GM19328 (cell line): Measurements from ENCODE around the gene SAMD11.

Experiments used
- ATAC-seq: cut with Tn5 transposase; IDR thresholded peaks from one replicate; pipeline ENCODE4 v1.9.1; 2021; ENCODE audit warnings: mild to moderate bottlenecking, moderate library complexity; ENCODE audit not compliant: unreplicated experiment

Gene SAMD11

DNA sequence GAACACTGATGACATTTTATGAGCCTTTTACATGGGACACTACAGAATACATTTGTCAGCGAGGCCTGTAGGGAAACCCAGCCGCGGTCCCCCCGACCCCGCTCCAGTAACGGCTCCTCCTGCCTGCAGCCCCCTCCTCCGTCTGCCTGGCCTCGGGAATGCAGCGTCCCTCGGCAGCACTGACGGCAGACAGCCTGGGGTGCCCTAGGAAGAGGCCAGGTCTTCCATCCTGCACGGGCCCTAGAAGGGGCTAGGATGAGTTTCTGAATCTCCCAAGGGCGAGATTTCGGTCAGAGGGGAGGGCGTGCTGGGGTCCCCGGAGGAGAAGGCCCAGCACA, 8.4 kb downstream of the SAMD11 start:
- ATAC-seq, result no peak

DNA sequence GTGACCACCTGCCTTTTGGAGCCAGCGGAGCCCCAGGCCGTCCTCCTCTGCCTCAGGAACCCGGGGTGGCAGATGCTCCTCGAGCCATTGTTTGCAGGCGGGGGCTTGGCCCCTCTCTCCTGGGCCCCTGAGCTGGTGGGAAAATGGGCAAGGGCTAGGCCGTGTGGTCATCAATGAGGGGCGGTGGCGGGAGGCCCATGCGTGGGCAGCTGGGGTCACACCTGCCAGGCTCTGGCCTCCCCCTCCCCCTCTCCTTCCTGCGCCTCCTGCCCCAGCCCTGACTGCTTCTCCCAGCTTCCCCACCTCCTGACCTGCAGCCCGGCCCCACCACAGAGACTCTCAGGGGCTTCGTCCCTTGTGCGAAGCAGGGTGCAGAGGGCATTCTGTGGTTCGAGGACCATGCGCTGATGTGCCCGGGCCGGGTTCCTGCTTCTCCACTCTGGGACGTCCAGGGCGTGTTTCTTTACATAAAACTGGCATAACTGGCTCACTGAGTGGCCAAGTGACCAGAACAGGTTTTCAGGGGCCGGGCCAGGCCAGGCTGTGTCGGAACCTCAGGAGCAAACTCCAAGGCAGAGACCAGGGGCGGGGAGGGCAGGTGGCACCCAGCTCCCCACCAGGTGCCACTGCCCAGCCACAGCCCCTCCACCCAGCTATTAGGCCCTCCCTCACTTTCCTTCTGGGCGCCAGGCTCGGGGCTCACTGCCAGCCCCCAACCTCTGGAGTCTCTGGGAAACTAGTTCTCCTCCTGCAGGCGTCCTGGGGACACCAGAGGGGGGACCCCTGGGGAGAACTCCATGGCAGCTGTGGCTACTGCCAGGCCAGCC, 9.3 kb downstream of the SAMD11 start:
- ATAC-seq, result no peak

DNA sequence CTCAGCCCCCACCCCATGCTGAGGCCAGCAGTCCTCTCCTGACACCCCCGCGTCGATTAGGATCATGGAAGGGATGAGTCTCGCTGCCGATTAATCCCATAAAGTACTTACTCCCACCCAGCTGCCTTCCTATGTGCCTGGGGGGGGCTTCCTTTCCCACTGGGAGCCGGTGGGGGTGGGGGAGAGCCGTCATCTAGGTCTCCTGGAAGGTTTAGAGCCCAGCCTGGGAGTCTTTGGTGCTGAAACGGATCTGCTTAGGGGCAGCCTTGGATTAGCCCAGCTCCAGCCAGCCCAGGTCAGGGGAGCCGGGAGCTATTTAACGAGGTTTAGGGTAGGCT, 9.8 kb downstream of the SAMD11 start:
- ATAC-seq, result no peak

DNA sequence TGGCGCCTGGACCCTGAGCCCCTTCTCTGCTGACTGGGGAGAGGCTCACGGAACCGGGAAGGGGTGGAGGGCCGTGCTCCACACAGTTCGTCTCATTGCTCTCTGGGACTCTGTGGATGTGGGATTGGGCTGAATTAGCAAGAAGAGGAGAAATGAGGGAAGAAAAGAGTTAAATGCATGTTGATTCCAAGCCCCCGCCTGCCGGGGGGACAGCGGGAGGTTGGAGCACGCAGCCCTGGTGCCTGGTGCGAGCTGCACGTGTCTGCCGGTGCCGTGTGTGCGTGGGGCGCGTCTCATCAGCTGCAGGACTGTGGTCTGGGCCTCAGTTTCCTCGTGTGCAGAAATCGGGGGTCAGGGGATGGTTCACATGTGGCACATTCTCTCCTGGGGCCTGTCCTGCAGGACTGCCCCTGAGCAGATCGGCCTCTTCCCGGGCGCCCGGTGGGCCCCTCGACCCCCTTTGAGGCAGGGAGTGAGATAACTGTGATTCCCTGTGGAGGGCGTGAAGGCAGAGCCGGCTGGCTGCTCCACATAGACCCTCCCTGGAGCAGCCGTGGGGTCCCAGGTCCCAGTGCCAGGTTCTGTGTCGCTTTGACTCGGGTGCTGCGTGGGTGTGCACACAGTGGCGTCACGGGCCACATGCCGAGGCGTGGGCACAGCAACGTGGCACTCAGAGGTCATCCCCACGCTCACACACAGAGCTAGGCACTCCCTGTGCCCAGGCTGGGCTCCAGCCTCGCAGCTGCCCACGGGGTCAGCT, 11.4 kb downstream of the SAMD11 start:
- no peak for ATAC-seq

DNA sequence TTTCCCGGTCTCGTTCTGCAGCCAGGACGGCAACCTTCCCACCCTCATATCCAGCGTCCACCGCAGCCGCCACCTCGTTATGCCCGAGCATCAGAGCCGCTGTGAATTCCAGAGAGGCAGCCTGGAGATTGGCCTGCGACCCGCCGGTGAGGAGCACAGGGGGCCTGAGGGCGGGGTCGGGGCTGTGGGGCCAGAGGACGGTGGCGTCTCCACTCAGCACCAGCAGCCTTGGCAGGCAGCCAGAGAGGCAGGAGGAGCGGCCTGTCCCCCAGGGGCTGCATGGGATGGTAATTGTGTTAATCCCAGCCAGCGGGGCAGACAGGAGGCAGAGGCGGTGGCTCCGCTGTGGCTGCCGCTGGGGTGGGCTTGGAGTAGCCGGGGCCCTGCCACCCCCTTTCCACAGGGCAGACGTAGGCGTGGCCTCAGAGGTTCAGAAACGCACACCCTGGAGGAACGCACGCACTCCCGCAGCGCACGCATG, 12.1 kb downstream of the SAMD11 start:
- no peak for ATAC-seq

DNA sequence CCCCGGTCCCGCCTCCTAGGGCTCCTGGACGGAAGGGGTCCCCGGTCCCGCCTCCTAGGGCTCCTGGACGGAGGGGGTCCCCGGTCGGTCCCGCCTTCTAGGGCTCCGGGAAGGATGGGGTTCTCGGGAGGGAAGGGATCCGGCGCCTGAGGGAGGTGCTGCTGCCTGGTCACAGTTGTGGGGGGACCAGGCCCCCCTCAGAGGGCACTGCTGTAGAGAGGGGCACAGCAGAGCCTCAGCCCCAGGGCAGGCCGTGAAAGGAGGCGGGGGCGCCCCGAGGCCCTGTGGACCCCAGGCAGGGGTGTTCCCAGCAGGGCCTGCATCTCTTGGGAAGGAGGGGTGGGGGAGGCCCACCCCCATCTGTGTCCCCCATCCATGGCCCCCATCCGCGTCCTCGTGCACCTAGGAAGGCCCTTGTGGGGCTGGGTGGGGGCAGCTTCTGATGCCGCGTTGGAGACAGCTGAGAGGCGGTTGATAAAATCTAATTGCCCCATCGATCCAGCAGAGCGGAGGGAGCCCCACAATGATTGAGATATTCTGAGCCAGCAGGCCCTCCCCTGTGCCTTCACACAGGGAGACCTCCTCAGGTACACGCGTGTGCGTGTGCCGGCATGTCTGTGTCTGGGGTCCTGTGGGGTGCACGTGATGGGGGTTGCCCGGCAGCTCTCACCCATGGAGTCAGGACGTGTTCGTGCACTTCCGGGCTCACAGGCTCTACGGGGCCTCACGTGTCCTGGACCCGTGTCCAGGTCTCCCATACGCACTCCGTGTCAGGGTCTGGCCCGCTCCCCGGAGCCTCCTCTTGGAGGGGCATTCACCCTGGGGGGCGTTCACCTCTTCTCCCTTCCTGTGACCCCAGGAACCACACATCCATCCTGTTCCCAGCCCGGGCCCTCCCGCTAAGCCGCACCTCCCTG, 12.9 kb downstream of the SAMD11 start:
- ATAC-seq, result no peak

DNA sequence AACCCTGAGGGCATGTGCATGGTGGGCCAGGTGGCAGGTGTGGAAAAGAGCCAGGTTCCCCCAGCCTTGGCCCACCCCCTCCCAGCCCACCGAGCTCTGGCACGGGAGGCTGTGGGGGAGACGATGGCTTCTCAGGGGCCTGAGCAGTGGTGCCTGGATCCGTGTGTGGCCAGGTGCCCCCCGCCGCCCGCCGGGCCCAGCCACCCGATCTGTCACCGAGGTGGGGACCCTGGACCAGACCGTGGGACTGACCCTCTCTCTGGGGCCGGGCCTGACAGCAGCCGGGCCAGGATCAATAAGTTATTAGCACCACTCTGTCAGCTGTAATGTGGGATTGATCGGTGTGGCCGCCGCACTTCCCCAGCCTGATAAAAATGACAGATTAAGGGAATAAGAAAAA, 13.8 kb downstream of the SAMD11 start:
- ATAC-seq, result no peak

DNA sequence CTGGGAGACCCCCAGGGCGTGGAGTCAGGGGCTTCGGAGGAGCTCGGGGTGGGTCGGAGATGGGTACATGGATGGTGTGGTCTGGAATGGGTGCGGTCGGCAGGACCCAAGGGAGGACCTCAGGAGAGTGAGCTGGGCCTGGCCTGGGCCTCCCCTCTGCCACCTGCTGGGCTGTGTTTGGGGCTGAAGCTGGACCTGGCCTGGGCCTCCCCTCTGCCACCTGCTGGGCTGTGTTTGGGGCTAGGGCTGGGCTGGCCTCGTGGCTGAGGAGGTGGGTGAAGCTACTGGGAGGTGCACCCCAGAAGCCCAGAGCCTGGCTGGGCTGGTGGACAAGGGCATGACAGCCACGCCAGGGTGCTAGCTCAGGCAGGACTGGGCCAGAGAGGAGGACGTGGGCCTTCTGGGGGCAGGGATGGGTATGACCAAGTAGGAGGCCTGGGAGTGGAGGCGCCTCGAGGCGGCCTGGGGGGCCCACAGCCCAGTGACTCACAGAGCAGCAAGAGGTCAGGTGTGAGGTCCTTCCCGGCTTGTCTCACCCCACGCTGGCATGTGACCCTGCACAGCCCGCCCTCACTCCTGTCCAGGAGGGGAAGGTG, 14.5 kb downstream of the SAMD11 start:
- ATAC-seq, result no peak

DNA sequence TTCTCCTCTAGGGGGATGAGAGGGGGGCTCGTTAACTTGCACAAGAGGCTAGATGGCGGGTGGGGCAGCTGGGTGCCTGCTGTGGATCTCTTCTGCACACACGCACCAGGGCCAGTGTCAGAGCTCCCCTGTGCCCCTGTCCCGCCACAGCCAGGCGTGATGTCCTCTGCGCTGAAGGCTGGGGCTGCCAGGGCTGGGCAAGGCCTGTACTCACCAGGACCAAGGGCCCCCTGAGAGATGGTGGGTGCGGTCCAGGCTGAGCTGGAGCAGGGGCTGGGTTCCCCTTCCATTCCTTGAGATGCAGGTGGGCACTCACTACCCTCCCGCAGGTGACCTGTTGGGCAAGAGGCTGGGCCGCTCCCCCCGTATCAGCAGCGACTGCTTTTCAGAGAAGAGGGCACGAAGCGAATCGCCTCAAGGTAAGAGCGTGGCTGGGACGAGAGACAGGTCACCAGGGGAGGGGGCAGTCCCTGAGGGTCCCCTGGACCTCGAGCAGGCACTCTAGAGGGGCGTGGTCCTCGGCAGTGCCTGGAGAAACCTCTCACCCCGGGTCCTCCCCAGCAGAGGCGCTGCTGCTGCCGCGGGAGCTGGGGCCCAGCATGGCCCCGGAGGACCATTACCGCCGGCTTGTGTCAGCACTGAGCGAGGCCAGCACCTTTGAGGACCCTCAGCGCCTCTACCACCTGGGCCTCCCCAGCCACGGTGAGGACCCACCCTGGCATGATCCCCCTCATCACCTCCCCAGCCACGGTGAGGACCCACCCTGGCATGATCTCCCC, 15.2 kb downstream of the SAMD11 start:
- no peak for ATAC-seq

DNA sequence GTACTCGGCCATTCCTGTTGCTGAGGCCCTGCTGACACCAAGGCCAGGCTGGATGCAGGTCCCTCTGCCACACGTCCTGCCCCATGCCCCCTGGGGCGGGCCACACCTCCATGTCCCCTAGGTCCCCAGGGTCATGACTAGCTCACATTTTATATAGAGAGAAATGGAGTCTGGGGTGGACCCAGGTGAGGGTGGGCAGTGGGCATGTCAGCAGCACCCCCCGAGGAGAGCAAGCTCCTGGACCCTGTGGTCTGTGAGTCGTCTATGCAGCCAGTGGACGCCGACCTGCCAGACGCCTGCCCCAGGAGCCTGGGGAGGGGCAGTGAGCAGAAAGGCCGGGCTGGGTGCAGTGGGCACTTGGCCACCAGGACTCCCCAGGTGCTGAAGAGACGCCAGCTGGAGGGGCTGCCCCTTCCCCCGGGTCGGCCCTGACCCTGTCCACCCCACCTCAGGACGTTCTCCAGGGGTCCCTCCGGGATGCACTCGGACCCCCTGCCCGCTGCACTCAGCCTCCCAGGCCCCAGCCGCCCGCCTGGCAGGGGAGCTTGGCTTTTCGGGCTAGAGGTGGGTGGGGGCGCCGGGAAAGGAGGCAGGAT, 15.9 kb downstream of the SAMD11 start:
- no peak for ATAC-seq

DNA sequence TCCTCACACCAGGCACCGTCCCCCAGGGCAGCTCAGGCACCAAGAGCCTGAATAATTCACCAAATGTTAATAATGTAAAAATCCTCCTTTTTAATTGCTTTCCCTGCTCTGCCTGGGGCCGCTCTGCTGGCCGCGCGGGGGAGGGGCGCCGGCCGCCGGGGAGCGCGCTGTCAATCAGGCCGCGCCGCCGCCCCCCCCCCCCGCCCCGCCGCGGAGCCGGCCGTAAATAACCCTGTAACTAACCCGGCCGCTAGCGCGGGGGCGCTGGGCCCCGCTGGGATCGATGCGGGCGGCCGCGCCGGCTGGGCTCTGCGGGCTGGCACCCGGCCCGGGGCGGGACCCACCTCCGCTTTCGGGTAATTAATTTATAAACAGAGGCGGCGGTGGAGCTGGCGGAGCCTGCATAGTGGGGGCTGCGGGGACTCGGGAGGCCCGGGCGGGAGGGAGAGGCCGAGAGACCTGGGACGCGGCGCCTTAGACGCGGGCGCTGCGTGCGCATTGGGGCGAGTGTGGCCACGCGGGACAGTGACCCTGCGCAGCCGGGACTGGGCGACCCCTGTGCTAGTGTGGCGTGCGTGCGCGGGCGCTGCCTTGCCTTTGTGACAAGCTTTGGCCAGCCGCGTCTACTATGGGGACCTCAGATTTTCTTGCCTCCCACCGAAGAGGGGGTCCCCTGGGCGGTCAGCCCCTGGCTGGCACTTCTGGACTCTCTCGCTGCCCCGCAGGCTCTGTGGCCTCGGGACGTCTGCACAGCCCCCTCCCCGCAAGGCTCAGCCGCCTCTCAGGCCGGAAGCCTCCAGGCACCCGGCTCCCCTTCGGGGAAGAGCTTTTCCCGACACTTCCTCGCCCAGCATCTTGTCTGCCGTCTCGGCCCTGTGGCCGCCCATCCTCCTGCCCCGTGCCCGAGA, 16.6 kb downstream of the SAMD11 start:
- ATAC-seq, result no peak

DNA sequence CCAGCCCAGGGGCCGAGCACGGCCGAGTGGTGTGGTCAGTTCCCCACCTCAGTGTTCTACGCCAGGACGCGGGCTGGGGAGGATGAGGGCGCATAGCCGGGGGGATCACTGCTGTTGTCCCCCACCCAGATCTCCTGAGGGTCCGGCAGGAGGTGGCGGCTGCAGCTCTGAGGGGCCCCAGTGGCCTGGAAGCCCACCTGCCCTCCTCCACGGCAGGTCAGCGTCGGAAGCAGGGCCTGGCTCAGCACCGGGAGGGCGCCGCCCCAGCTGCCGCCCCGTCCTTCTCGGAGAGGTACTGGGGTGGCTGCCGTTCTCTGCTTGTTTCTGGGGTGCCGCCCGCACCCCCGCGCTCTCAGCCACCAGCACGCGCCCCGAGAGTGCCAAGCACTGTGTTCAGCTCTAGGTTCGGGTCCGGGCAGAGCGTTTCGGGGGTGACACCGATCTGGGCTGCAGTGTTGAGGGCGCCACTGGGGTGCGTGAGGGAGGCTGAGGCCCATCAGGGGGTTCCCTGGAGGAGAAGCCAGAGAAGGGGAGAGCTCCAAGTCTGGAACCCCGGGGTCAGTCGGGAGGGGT, 17.4 kb downstream of the SAMD11 start:
- no peak for ATAC-seq

DNA sequence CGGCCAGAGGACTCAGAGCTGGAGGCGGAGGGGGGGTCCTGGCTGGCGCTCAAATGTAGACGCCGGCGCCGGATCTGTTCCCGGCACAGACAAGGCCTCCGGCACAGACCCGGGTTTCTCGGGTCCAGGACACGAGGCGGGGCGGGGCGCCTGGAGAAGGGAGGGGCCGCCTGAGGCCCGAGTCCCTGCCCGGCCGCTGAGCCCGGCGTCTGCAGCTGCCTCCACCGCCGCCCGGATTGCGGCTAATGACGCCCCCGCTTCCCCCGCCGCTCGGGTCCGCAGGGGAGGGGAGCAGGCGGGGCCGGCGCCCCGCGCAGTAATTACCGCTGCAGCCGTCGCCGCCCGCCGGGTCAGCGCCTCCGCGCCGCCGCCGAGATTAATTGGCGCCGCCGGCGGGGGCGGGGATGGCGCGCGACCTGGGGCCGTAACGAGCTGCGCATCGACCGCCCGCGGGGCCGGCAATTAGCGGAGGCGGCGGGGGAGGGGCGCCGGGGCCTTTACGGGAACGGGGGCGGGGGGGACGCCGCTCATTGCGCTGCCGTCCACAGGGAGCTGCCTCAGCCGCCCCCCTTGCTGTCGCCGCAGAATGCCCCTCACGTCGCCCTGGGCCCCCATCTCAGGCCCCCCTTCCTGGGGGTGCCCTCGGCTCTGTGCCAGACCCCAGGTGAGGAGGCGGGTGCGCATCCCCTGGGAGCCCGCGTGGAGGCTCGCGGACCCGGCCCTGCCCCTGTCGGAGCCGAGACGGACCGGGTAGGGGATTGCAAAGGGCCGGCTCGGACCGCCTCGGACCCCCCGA, 18.1 kb downstream of the SAMD11 start:
- ATAC-seq, result no peak

DNA sequence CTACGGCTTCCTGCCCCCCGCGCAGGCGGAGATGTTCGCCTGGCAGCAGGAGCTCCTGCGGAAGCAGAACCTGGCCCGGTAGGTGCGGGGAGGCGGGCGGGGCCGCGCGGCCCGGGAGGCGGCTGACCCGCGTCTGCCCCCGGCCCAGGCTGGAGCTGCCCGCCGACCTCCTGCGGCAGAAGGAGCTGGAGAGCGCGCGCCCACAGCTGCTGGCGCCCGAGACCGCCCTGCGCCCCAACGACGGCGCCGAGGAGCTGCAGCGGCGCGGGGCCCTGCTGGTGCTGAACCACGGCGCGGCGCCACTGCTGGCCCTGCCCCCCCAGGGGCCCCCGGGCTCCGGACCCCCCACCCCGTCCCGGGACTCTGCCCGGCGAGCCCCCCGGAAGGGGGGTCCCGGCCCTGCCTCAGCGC, 18.7 kb downstream of the SAMD11 start:
- no peak for ATAC-seq

DNA sequence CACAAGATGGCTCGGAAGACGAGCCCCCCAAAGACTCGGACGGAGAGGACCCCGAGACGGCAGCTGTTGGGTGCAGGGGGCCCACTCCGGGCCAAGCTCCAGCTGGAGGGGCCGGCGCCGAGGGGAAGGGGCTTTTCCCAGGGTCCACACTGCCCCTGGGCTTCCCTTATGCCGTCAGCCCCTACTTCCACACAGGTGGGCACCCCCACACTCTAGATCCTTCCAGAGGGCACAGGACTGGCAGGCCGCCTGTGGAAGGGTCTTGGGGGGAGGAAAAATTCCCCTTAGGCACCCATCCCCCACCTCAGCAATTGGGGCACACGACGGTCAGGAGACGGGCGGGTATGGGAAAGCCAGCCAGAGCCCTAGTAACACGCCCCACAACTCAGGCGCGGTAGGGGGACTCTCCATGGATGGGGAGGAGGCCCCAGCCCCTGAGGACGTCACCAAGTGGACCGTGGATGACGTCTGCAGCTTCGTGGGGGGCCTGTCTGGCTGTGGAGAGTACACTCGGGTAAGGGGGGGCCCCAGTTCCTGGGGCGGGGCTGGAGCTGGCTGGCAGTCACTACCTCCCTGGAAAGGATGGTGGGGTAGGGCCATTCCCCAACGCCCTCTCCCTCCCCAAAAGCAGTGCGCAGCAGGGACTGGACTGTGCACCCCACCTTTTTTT, 19.3 kb downstream of the SAMD11 start:
- ATAC-seq, result no peak

DNA sequence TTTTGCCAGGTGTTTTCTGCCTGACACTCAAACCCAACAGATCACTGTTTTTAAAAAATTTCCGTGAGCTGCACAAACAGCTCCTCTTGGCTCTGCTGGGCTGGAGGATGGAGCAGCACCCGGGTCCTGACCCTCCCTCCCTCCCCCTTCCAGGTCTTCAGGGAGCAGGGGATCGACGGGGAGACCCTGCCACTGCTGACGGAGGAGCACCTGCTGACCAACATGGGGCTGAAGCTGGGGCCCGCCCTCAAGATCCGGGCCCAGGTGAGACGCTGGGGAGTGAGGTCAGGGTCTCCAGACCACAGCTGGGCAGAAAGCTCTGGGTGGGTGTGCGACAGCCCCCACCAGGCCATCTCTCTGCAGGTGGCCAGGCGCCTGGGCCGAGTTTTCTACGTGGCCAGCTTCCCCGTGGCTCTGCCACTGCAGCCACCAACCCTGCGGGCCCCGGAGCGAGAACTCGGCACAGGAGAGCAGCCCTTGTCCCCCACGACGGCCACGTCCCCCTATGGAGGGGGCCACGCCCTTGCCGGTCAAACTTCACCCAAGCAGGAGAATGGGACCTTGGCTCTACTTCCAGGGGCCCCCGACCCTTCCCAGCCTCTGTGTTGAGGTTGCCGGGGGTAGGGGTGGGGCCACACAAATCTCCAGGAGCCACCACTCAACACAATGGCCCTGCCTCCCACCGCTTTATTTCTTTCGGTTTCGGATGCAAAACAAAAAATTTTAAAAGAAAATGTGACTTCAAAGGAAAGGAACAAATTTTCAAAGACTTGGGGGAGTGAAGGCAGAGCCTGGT, 20.0 kb downstream of the SAMD11 start:
- ATAC-seq, result no peak
